ENCODE data around the gene HEXIM2.

HEXIM2 gene

GRCh38 chr17:45127548-45128300, 34.0 kb upstream of the HEXIM2 start:
- no peak for DNase-seq

GRCh38 chr17:45128331-45128730, 33.3 kb upstream of the HEXIM2 start:
- no peak for DNase-seq

GRCh38 chr17:45128989-45129388, 32.7 kb upstream of the HEXIM2 start:
- no peak for DNase-seq

GRCh38 chr17:45129426-45129939, 32.2 kb upstream of the HEXIM2 start:
- peak in 3 of 51 donors; percentile 35 to 42 (median 41) for DNase-seq

GRCh38 chr17:45129940-45130680, 31.6 kb upstream of the HEXIM2 start:
- no peak for DNase-seq

- DNase-seq = no peak
These were observed 30.7 kb upstream of the HEXIM2 start for GRCh38 chr17:45130681-45131615.

- peak in 19 of 51 donors; percentile 13 to 61 (median 32) for DNase-seq
These were observed 29.9 kb upstream of the HEXIM2 start for GRCh38 chr17:45131616-45132319.

- no peak for DNase-seq
These were observed 29.4 kb upstream of the HEXIM2 start, which contains the start of gene PLCD3 for GRCh38 chr17:45132320-45132571. Gene PLCD3, minus strand, starts transcription at chr17:45132515. Its CDS starts 105 bp downstream, at chr17:45132410.

GRCh38 chr17:45132572-45133463, 28.9 kb upstream of the HEXIM2 start:
- DNase-seq = peak in 49 of 51 donors; percentile 22 to 84 (median 64)

GRCh38 chr17:45135192-45135977, 26.3 kb upstream of the HEXIM2 start, which contains the start of gene ACBD4:
Gene ACBD4, plus strand, starts transcription at chr17:45135687. Its CDS starts 458 bp downstream, at chr17:45136145.
- DNase-seq = peak; percentile 40 to 97 (median 90)

GRCh38 chr17:45135978-45136791, 25.5 kb upstream of the HEXIM2 start:
- DNase-seq = peak in 1 of 51 donors; percentile 13

- no peak for DNase-seq
These were observed 24.7 kb upstream of the HEXIM2 start for GRCh38 chr17:45136846-45137560.

GRCh38 chr17:45137561-45138305, 23.9 kb upstream of the HEXIM2 start:
- DNase-seq = no peak

GRCh38 chr17:45138911-45139532, 22.7 kb upstream of the HEXIM2 start:
- DNase-seq = no peak

GRCh38 chr17:45139533-45139920, 22.1 kb upstream of the HEXIM2 start:
- DNase-seq = no peak

- DNase-seq = no peak
These were observed 18.5 kb upstream of the HEXIM2 start for GRCh38 chr17:45143094-45143670.
